GM21529 (cell line): ENCODE data around the gene RASA3.
"Not testable (repeated sequence)": the region's sequence is repeated elsewhere in the genome, so short reads cannot be mapped to it uniquely, and the experiment has no call there.

Experiments used
- ATAC-seq: cut with Tn5 transposase; IDR thresholded peaks from one replicate; pipeline ENCODE4 v1.9.1; 2021; ENCODE audit not compliant: unreplicated experiment

Gene RASA3

GRCh38 chr13:114023716-114024602, 108.5 kb downstream of the RASA3 start:
- ATAC-seq: no peak

DNA sequence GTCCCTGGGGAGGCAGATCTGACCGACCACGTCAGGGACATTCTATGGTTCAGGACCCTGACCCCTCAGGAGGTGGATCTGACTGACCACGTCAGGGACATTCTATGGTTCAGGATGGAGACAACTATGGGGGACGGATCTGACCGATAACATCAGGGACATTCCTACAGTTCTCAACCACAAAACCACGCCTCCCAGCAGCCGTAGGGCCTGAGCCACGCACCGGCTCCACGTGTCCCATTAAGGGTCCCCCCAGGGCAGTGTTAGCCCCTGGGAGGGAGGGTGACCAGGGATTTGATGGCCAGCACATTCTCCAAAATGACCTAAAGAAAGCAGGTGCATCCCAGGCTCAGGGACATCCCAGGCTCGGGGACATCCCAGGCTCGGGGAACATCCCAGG, 109.5 kb downstream of the RASA3 start:
- no peak for ATAC-seq

GRCh38 chr13:114022309-114022669, 110.1 kb downstream of the RASA3 start:
- ATAC-seq: no peak

- ATAC-seq: no peak
Observed at GRCh38 chr13:114021464-114022308, 110.7 kb downstream of the RASA3 start.

GRCh38 chr13:114020750-114021463, 111.5 kb downstream of the RASA3 start:
- no peak for ATAC-seq

DNA sequence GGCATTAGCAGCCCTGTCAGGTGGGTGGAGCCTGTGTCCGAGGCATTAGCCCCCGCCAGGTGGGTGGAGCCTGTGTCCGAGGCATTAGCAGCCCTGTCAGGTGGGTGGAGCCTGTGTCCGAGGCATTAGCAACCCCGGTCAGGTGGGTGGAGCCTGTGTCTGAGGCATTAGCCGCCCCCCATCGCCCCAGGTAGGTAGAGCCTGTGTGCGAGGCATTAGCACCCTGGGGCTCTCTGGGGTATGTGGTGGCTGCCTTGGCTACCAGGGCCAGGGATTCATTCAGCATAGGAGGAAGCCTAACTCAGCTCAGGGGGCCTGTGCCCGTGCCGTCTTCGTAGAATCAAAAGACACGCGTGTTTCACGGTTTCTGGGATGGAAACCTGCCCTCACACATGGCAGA, 112.3 kb downstream of the RASA3 start:
- not testable (repeated sequence) for ATAC-seq

- no peak for ATAC-seq
Observed at GRCh38 chr13:114019367-114019766, 113.1 kb downstream of the RASA3 start.

DNA sequence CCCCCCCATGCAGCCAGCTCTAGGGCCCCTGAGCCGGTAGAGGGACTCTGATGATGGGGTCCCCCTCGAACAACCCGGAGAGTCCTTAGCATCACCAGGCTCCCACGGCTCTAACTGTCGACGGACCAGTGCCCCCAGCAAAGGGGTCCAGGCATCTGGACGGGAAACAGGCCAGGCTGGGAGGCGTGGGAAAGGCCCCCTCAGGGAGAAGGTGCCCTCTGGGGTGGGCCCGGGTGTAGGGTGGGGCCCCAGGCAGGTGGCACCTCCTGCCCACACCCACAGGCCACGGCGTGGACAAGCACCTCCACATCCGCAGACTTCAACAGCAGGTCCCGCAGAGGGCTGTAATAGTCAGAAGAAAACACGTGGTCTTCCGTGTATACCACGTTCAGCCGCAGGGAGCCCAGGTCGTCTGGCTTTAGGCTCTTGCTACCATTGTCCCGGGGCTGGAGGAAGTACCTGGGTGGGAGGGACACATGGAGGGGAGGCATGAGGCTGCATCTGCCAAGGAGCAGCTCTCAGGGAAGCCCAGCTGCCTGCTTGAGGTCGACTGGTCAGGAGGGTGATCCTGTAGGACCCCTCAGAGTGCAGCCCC, 113.9 kb downstream of the RASA3 start:
- no peak for ATAC-seq

GRCh38 chr13:114017966-114018365, 114.5 kb downstream of the RASA3 start:
- no peak for ATAC-seq

GRCh38 chr13:114017028-114017630, 115.3 kb downstream of the RASA3 start:
- no peak for ATAC-seq

GRCh38 chr13:114016321-114017027, 115.9 kb downstream of the RASA3 start:
- no peak for ATAC-seq

DNA sequence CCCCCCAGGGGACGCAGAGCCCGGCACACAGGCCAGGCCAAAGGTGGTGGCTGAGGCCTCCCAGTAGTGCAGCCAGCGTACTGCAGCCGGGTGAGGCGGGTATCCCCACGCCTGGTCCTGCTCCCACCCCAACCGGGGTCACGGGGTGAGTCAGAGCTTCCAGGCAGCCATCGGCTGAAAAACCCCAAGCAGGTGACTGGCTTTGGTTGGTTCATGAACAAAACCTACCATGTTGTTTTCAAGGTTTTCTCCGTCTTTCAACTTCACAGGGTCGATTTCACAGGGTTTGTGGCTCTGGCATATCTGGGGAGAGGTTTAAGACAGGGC, 116.5 kb downstream of the RASA3 start:
- ATAC-seq: no peak

DNA sequence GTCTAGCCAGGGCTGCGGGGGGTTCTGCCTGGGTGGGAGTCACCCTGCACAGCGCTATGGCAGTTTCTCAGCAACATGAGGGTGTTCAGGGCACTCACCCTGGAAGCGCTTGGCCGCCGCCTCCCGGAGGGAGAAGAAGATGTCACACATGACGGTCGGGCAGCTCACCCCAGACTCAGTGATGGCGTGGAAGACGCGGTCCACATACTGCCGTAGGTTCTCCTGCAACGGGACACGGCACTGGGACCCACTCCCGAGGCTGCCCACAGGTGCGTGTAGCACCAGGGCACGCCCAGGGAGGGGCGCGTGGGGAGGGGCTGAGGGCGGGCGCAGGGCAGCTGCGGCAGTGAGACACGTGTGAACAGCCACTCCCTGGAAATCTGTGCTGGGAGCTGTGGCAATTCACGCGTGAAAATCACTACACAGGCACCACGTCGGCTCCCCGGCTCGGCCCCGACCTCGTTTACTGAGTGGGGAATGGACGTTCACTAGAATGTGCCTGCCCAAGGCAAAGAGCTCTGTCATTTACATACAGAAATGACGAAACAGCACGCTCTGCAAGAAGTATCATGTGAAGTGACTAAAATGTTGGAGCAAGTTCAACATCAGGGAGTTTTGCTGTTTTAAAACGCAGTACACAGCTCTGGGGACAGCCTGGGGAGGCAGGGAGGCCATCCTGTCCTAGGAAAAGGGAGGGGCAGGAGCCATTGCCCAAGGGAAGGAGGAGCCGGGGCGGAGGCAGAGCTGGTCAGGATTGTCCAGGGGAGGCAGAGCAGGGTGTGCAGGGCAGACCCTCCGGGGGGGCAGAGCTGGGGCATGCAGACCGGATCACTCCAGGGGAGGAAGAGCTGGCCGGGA, 117.1 kb downstream of the RASA3 start:
- no peak for ATAC-seq

DNA sequence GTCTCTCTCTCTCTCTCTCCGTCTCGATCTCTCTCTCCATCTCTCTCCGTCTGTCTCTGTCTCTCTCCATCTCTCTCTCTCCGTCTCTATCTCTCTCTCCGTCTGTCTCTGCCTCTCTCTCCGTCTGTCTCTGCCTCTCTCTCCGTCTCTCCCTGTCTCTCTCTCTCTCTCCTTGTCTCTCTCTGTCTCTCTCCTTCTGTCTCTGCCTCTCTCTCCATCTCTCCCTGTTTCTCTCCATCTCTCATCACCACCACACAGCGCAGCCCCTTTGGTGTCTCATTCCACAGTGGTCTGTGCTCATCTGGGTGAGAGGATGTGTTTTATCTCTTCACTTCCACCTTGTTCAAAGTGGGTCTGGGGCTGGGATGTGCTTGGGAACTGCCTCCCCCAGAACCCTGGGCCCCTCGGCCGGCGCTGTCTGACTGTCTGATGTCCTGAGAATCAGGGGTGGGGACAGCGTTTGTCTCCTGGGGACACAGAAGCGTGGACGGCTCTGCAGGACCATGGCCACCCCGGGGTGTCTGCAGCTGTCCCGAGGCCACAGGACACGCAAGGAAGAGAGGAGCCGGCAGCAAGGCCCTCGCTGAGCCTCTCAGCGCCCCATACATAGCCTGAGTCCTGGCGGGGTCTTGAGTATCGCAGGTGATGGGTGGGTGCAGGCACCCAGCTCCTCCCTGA, 118.3 kb downstream of the RASA3 start:
- ATAC-seq: no peak

- no peak for ATAC-seq
Observed at GRCh38 chr13:114013336-114013735, 119.1 kb downstream of the RASA3 start.

- ATAC-seq: no peak
Observed at GRCh38 chr13:114012921-114013320, 119.5 kb downstream of the RASA3 start.

DNA sequence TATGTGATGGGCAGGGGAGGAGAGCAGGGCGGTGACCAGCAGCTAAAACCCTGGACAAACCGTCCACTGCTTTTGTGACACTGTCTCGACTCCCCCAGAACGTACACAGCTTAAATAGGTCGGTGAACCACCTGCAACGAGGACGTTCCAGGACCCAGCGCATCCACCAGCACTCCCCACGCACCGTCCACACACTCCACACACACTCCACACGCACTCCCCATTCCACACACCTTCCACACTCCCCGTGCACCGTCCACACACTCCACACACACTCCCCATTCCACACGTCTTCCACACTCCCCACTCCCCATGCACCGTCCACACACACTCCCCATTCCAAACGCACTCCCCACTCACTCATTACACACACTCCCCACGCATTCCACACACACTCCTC, 120.3 kb downstream of the RASA3 start:
- no peak for ATAC-seq

- ATAC-seq: no peak
Observed at GRCh38 chr13:114011226-114011625, 121.2 kb downstream of the RASA3 start.
